Skeletal muscle tissue (tissue), 4 donors: ENCODE measurements around the gene TRIOBP. TPM values are rescaled to one million over a fixed set of nuclear protein-coding genes. Genes with fewer than 3 reads are reported as not detected.

Source experiments
- H3K27ac ChIP-seq: one replicate; pipeline ENCODE4 v1.7.0; 2013; ENCODE audit warnings: mild to moderate bottlenecking, low read depth, low read length, inconsistent platforms
- H3K27me3 ChIP-seq, 3 donors: one replicate each; pipeline ENCODE4 v1.7.0; 2013; ENCODE audit warnings: low read length in 3 of 3; ENCODE audit not compliant: control insufficient read depth in 3 of 3, insufficient read depth in 3 of 3
- H3K36me3 ChIP-seq, 3 donors: one replicate each; pipeline ENCODE4 v1.7.0; 2013; ENCODE audit warnings: low read length in 3 of 3; ENCODE audit not compliant: control insufficient read depth in 3 of 3, insufficient read depth in 3 of 3
- H3K4me1 ChIP-seq, 3 donors: one replicate each; pipeline ENCODE4 v1.7.0; 2013; ENCODE audit warnings: low read length in 3 of 3, mild to moderate bottlenecking in 3 of 3; ENCODE audit not compliant: control insufficient read depth in 3 of 3, insufficient read depth in 3 of 3
- H3K4me3 ChIP-seq, 3 donors: one replicate each; pipeline ENCODE4 v1.7.0; 2013; ENCODE audit warnings: low read length in 3 of 3
- H3K9ac ChIP-seq, 3 donors: one replicate each; pipeline ENCODE4 v1.7.0; 2013; ENCODE audit warnings: low read length in 3 of 3, mild to moderate bottlenecking in 3 of 3, moderate library complexity in 2 of 3, low read depth in 1 of 3
- H3K9me3 ChIP-seq, 3 donors: one replicate each; pipeline ENCODE4 v1.7.0; 2013; ENCODE audit warnings: low read length in 3 of 3; ENCODE audit not compliant: control insufficient read depth in 3 of 3
- total RNA-seq: library from RNA; depleted of rRNA; stranded (reverse); fragments of >200 nt; gene quantifications from one replicate; pipeline ENCODE4 v1.2.3, GENCODE V29; 2014
- donor health status: Osteomylitis.

Gene TRIOBP
- total RNA-seq, 1 donor from 2014 or later, result 26.6 TPM

GRCh38 chr22:37758694-37759093 lies 61.8 kb downstream of the TRIOBP start:
- H3K9me3 ChIP-seq, result no peaks in the 10 kb centered on the region
- H3K27me3 ChIP-seq, result no peaks in the 10 kb centered on the region
- no peak overlapping the region for H3K4me3 ChIP-seq
- peaks cover 57 to 61% (median 58%) of the 10 kb centered on the region in 3 donors for H3K36me3 ChIP-seq
- H3K4me1 ChIP-seq, result peaks cover 1 to 3% (median 2%) of the 10 kb centered on the region in 3 donors
- H3K9ac ChIP-seq, result no peak overlapping the region
- H3K27ac ChIP-seq, result no peak overlapping the region

- peaks cover 54 to 64% (median 56%) of the 10 kb centered on the region in 3 donors for H3K36me3 ChIP-seq
- H3K27me3 ChIP-seq, result no peaks in the 10 kb centered on the region
- no peak overlapping the region for H3K4me3 ChIP-seq
- no peak overlapping the region for H3K9ac ChIP-seq
- H3K27ac ChIP-seq, result no peak overlapping the region
- H3K4me1 ChIP-seq, result peaks cover 0 to 3% (median 2%) of the 10 kb centered on the region in 3 donors
- H3K9me3 ChIP-seq, result no peaks in the 10 kb centered on the region
These were observed 62.4 kb downstream of the TRIOBP start for GRCh38 chr22:37759281-37759680.

- no peak overlapping the region for H3K27ac ChIP-seq
- H3K27me3 ChIP-seq, result no peaks in the 10 kb centered on the region
- no peak overlapping the region for H3K9ac ChIP-seq
- H3K9me3 ChIP-seq, result no peaks in the 10 kb centered on the region
- H3K4me3 ChIP-seq, result no peak overlapping the region
- H3K4me1 ChIP-seq, result peaks cover 0 to 10% (median 9%) of the 10 kb centered on the region in 3 donors
- H3K36me3 ChIP-seq, result peaks cover 45 to 56% (median 48%) of the 10 kb centered on the region in 3 donors
These were observed 63.3 kb downstream of the TRIOBP start for GRCh38 chr22:37760152-37760551.

DNA sequence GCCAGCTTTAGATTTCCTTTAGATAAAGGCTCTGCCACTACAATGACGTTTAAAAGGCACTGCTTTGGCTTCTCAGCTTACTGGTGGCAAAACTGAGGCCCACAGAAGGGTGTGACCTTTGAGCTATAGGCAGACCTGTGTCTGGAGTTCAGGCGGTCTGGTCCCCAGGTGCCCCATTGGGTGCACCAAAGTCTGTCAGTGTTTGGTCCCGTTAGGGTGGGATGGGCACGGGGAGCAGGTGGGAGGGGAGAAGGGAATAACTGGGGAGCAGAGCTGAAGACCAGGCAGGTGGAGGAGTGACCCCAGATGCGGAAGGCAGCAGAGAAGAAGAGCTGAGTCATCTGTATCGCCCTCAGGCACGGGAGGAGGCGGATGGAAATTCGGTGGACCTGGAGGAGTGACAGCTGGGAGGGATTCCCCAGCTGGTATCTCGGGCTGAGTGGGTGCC lies 65.6 kb downstream of the TRIOBP start:
- Histone ChIP-seq H3K4me3 (no peak overlapping the region), H3K36me3 (peaks cover 35 to 44% (median 39%) of the 10 kb centered on the region in 3 donors), H3K27ac (no peak overlapping the region), H3K9ac (no peak overlapping the region), H3K9me3 (no peaks in the 10 kb centered on the region), H3K4me1 (peaks cover 0 to 14% (median 12%) of the 10 kb centered on the region in 3 donors), H3K27me3 (no peaks in the 10 kb centered on the region)

DNA sequence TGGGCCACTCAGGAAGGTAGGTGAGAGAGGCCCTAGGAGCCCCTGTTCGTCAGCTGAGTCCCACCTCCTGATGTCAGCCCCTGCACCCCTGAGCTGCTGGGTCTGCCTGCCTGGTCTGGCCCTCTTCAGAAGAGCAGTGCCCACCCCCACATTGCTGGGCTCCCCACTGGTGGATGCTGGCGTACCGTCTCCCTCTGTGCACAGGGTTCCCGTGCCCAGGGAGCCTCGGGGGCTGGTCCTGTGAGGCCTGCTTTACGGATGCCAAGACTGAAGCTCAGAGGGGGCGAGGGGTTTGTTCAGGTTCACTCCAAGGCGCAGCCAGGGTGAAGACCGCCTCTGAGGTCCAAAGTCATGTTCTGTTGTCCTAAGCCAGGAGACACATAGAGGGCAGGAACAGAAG lies 66.2 kb downstream of the TRIOBP start:
- Histone ChIP-seq H3K27me3 (no peaks in the 10 kb centered on the region), H3K4me1 (peaks cover 0 to 14% (median 12%) of the 10 kb centered on the region in 3 donors), H3K36me3 (peaks cover 30 to 44% (median 39%) of the 10 kb centered on the region in 3 donors), H3K9ac (no peak overlapping the region), H3K9me3 (no peaks in the 10 kb centered on the region), H3K27ac (no peak overlapping the region), H3K4me3 (no peak overlapping the region)

GRCh38 chr22:37763652-37764051 lies 66.8 kb downstream of the TRIOBP start:
- Histone ChIP-seq H3K4me1 (peaks cover 0 to 14% (median 12%) of the 10 kb centered on the region in 3 donors), H3K27me3 (no peaks in the 10 kb centered on the region), H3K36me3 (peaks cover 25 to 45% (median 38%) of the 10 kb centered on the region in 3 donors), H3K4me3 (no peak overlapping the region), H3K27ac (no peak overlapping the region), H3K9ac (no peak overlapping the region), H3K9me3 (no peaks in the 10 kb centered on the region)

DNA sequence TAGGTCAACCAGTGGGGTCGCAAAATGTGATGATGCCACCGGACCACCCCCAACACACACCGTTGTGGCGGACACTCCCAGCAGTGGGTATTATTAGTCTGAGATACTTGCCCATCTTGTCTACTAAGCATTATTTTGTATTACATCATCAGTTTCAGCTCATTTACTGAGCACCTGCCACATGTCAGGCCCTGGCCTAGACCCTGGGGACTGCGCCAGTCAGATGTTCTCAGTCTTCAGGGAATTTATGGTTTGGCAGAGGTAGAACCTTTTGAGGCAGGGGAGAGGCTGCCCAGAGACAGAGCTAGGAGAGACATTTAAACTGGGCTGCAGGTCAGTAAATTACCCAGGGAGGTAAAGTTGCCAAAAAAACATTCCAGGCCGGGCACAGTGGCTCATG lies 67.8 kb downstream of the TRIOBP start:
- Histone ChIP-seq H3K9ac (no peak overlapping the region), H3K27ac (no peak overlapping the region), H3K4me1 (peaks cover 0 to 14% (median 12%) of the 10 kb centered on the region in 3 donors), H3K9me3 (no peaks in the 10 kb centered on the region), H3K36me3 (peaks cover 21 to 43% (median 38%) of the 10 kb centered on the region in 3 donors), H3K27me3 (no peaks in the 10 kb centered on the region), H3K4me3 (no peak overlapping the region)

DNA sequence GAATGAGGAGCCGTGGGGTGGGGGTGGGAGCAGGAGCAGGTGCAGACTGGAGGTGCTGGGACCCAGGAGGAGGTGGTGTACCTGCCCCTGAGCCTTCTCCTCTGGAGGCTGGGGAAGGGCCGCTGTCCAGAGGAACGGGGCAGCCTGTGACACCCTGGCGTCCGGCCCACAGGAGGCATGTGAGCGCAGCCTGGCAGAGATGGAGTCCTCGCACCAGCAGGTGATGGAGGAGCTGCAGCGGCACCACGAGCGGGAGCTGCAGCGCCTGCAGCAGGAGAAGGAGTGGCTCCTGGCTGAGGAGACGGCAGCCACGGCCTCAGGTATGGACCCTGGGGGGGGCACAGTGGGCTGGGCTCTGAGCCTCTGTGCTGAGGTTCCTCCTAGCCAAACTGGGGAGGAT lies 68.7 kb downstream of the TRIOBP start:
- peaks cover 0 to 14% (median 12%) of the 10 kb centered on the region in 3 donors for H3K4me1 ChIP-seq
- no peaks in the 10 kb centered on the region for H3K9me3 ChIP-seq
- H3K27ac ChIP-seq, result no peak overlapping the region
- peaks cover 19 to 37% (median 36%) of the 10 kb centered on the region in 3 donors for H3K36me3 ChIP-seq
- no peak overlapping the region for H3K4me3 ChIP-seq
- H3K27me3 ChIP-seq, result no peaks in the 10 kb centered on the region
- H3K9ac ChIP-seq, result no peak overlapping the region

- Histone ChIP-seq H3K4me3 (no peak overlapping the region), H3K27ac (no peak overlapping the region), H3K36me3 (peaks cover 20 to 37% (median 33%) of the 10 kb centered on the region in 3 donors), H3K9me3 (no peaks in the 10 kb centered on the region), H3K4me1 (peaks cover 0 to 14% (median 12%) of the 10 kb centered on the region in 3 donors), H3K9ac (no peak overlapping the region), H3K27me3 (no peaks in the 10 kb centered on the region)
These were observed 69.2 kb downstream of the TRIOBP start for GRCh38 chr22:37765953-37766576.

GRCh38 chr22:37768273-37768672 lies 71.4 kb downstream of the TRIOBP start:
- H3K4me1 ChIP-seq, result peaks cover 0 to 14% (median 12%) of the 10 kb centered on the region in 3 donors

More at GRCh38 chr22:37768273-37768672, 71.4 kb downstream of the TRIOBP start:
- H3K9ac ChIP-seq, result no peak overlapping the region
- no peak overlapping the region for H3K4me3 ChIP-seq
- H3K27ac ChIP-seq, result no peak overlapping the region
- peaks cover 32 to 47% (median 46%) of the 10 kb centered on the region in 3 donors for H3K36me3 ChIP-seq
- no peaks in the 10 kb centered on the region for H3K9me3 ChIP-seq
- H3K27me3 ChIP-seq, result no peaks in the 10 kb centered on the region
